ENCODE results near the gene LNX1.
A peak's percentile ranks its signal among the peaks of the same experiment; 100 is the strongest.

Gene LNX1

DNA sequence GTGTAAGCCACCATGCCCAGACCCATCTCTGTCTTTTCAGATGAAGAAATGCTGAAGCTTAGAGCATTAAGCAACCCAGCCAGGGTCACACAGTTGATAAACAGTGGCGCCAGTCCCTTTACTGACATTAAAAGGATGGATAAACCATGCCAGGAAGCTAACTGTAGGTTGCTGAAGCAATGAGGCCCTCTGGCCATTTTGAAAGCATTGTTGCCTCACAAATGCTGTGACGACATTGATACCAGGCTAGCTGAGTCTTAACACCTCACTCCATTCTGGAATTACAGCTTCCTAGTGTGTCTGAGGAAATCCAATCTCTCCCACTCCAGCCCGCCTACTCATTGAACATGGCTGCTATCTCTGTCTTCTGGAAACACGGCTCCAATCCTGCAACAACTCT, 89.7 kb downstream of the LNX1 start:
- Histone ChIP-seq H3K4me3 (replicated peaks; ENCODE audit: insufficient read depth, low read length) (no peak overlapping the region), H3K27ac (replicated peaks) (no peak overlapping the region), H3K27me3 (ENCODE audit: insufficient read depth, poor library complexity, severe bottlenecking) (no peaks in the 10 kb centered on the region)
- TF ChIP-seq, protein P1, sequence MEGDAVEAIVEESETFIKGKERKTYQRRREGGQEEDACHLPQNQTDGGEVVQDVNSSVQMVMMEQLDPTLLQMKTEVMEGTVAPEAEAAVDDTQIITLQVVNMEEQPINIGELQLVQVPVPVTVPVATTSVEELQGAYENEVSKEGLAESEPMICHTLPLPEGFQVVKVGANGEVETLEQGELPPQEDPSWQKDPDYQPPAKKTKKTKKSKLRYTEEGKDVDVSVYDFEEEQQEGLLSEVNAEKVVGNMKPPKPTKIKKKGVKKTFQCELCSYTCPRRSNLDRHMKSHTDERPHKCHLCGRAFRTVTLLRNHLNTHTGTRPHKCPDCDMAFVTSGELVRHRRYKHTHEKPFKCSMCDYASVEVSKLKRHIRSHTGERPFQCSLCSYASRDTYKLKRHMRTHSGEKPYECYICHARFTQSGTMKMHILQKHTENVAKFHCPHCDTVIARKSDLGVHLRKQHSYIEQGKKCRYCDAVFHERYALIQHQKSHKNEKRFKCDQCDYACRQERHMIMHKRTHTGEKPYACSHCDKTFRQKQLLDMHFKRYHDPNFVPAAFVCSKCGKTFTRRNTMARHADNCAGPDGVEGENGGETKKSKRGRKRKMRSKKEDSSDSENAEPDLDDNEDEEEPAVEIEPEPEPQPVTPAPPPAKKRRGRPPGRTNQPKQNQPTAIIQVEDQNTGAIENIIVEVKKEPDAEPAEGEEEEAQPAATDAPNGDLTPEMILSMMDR (IDR thresholded peaks at IDR 0.05; ENCODE audit: insufficient read depth, low read length), result no peak
- peak in 1 of 2 experiments; percentile 35 for DNase-seq (ENCODE audit: low read depth in 1 of 2, low spot score in 1 of 2)

DNA sequence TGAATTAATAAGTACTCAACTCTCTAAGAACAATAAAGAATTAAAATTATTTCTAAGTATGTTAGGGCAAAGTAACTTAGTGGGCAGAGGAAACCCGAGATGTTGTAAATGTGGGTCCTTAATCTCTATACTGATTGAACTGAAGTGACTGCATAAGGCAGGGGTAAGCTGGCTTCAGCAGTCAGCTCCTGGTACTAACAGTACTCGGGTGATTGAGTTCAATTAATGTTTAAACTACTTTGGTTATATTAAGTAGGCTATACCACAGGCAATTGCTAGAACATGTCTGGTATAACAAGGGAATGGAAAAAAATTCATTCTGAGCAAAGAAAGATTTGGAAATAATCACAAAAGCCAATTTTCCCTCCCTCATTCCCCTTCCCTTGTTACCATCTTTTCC, 90.7 kb downstream of the LNX1 start:
- H3K4me3 ChIP-seq (replicated peaks; ENCODE audit: insufficient read depth, low read length), result no peak overlapping the region
- no peak for TF ChIP-seq SPI1 (IDR thresholded peaks at IDR 0.05; ENCODE audit: borderline replicate concordance, low read depth)
- no peak for TF ChIP-seq POLR2AphosphoS5 (IDR thresholded peaks at IDR 0.05; ENCODE audit: low read depth)
- TF ChIP-seq GABPA (IDR thresholded peaks at IDR 0.05; ENCODE audit: low read depth), result no peak
- TF ChIP-seq, protein P2, sequence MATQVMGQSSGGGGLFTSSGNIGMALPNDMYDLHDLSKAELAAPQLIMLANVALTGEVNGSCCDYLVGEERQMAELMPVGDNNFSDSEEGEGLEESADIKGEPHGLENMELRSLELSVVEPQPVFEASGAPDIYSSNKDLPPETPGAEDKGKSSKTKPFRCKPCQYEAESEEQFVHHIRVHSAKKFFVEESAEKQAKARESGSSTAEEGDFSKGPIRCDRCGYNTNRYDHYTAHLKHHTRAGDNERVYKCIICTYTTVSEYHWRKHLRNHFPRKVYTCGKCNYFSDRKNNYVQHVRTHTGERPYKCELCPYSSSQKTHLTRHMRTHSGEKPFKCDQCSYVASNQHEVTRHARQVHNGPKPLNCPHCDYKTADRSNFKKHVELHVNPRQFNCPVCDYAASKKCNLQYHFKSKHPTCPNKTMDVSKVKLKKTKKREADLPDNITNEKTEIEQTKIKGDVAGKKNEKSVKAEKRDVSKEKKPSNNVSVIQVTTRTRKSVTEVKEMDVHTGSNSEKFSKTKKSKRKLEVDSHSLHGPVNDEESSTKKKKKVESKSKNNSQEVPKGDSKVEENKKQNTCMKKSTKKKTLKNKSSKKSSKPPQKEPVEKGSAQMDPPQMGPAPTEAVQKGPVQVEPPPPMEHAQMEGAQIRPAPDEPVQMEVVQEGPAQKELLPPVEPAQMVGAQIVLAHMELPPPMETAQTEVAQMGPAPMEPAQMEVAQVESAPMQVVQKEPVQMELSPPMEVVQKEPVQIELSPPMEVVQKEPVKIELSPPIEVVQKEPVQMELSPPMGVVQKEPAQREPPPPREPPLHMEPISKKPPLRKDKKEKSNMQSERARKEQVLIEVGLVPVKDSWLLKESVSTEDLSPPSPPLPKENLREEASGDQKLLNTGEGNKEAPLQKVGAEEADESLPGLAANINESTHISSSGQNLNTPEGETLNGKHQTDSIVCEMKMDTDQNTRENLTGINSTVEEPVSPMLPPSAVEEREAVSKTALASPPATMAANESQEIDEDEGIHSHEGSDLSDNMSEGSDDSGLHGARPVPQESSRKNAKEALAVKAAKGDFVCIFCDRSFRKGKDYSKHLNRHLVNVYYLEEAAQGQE (IDR thresholded peaks at IDR 0.05; ENCODE audit: insufficient replicate concordance, low read depth), result no peak
- TF ChIP-seq, protein P1 (IDR thresholded peaks at IDR 0.05; ENCODE audit: insufficient read depth, low read length), result no peak
- DNase-seq (ENCODE audit: low read depth in 1 of 2, low spot score in 1 of 2), result no peak
- no peaks in the 10 kb centered on the region for H3K27me3 ChIP-seq (ENCODE audit: insufficient read depth, poor library complexity, severe bottlenecking)
- H3K27ac ChIP-seq (replicated peaks), result no peak overlapping the region

DNA sequence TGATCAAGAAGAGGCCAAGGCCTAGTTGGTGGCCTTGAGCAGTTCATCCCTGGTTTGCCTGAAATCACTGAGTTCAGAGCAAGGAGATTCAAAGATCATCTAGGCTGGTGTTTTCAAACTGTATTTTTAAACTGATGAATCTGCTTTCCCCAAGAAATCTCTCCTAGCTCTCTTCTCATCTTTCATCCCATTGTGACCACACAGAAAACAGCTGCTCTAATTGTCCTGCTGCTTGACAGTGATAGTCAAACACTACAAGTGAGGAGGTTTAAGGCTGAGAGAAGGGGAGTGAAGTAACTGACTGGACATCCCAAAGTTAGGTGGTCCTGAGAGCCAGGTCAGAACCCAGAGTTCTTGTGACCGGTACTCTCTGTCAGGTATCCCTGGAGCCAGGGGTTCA, 91.5 kb downstream of the LNX1 start:
- TF ChIP-seq, protein P1 (IDR thresholded peaks at IDR 0.05; ENCODE audit: insufficient read depth, low read length), result no peak
- no peak for TF ChIP-seq SPI1 (IDR thresholded peaks at IDR 0.05; ENCODE audit: borderline replicate concordance, low read depth)
- no peak for TF ChIP-seq GABPA (IDR thresholded peaks at IDR 0.05; ENCODE audit: low read depth)
- no peak for TF ChIP-seq POLR2AphosphoS5 (IDR thresholded peaks at IDR 0.05; ENCODE audit: low read depth)
- TF ChIP-seq, protein P2 (IDR thresholded peaks at IDR 0.05; ENCODE audit: insufficient replicate concordance, low read depth), result no peak
- H3K27ac ChIP-seq (replicated peaks), result no peak overlapping the region
- no peak for DNase-seq (ENCODE audit: low read depth in 1 of 2, low spot score in 1 of 2)
- H3K27me3 ChIP-seq (ENCODE audit: insufficient read depth, poor library complexity, severe bottlenecking), result no peaks in the 10 kb centered on the region
- H3K4me3 ChIP-seq (replicated peaks; ENCODE audit: insufficient read depth, low read length), result no peak overlapping the region

DNA sequence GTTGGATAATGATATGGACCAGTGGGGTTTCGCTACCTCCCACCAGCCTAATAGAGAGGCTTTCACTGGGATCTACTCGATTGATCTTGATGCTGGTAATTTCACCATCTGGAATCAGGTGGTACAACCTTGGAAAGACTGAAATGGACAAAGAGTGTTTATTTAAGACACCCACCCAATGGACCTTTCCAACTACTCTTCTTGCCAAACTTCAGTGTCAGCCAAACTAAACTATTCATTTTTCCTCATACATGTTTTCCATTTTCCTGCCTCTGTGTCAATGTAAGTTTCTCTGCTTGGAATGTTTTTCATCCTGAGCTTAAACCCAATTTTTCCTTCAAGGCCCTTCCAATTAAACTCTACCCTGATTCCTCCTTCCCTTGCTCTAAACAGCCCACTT, 92.6 kb downstream of the LNX1 start:
- no peak overlapping the region for H3K4me3 ChIP-seq (replicated peaks; ENCODE audit: insufficient read depth, low read length)
- H3K27ac ChIP-seq (replicated peaks), result no peak overlapping the region
- TF ChIP-seq, protein P2 (IDR thresholded peaks at IDR 0.05; ENCODE audit: insufficient replicate concordance, low read depth), result no peak
- no peak for TF ChIP-seq GABPA (IDR thresholded peaks at IDR 0.05; ENCODE audit: low read depth)
- TF ChIP-seq SPI1 (IDR thresholded peaks at IDR 0.05; ENCODE audit: borderline replicate concordance, low read depth), result no peak
- TF ChIP-seq POLR2AphosphoS5 (IDR thresholded peaks at IDR 0.05; ENCODE audit: low read depth), result no peak
- TF ChIP-seq, protein P1 (IDR thresholded peaks at IDR 0.05; ENCODE audit: insufficient read depth, low read length), result no peak
- no peak for DNase-seq (ENCODE audit: low read depth in 1 of 2, low spot score in 1 of 2)
- no peaks in the 10 kb centered on the region for H3K27me3 ChIP-seq (ENCODE audit: insufficient read depth, poor library complexity, severe bottlenecking)

All from HL-60 (cell line).